ENCODE measurements around the gene HDAC3.

DNA sequence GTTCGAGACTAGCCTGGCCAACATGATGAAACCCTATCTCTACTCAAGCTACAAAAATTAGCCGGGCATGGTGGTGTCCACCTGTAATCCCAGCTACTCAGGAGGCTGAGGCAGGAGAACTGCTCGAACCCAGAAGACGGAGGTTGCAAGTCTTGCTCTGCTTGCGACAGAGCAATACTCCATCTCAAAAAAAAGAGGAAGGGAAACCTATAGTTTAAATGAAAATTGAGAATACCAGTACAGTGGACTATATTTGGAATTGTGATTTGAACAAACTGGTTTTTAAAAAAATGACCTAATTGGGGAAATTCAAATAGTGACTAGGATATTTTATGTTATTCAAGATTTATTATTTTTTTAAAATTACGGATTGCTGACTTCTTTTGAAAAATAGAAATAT is 51.1 kb downstream of the HDAC3 start:
- no peak for TF ChIP-seq EZH2phosphoT487 (IDR thresholded peaks at IDR 0.05; ENCODE audit: borderline replicate concordance)
- TF ChIP-seq, protein P1, sequence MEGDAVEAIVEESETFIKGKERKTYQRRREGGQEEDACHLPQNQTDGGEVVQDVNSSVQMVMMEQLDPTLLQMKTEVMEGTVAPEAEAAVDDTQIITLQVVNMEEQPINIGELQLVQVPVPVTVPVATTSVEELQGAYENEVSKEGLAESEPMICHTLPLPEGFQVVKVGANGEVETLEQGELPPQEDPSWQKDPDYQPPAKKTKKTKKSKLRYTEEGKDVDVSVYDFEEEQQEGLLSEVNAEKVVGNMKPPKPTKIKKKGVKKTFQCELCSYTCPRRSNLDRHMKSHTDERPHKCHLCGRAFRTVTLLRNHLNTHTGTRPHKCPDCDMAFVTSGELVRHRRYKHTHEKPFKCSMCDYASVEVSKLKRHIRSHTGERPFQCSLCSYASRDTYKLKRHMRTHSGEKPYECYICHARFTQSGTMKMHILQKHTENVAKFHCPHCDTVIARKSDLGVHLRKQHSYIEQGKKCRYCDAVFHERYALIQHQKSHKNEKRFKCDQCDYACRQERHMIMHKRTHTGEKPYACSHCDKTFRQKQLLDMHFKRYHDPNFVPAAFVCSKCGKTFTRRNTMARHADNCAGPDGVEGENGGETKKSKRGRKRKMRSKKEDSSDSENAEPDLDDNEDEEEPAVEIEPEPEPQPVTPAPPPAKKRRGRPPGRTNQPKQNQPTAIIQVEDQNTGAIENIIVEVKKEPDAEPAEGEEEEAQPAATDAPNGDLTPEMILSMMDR (conservative IDR thresholded peaks at IDR 0.05; ENCODE audit: low read length): no peak

All from Loucy (cell line).